ENCODE data around the gene DPT. TPM values are rescaled to one million over a fixed set of nuclear protein-coding genes. Genes with fewer than 3 reads are reported as not detected.

The DPT gene
- total and polyA plus RNA-seq, 2 of the 4 experiments (the other 2 are of a cell fraction): not detected

DNA sequence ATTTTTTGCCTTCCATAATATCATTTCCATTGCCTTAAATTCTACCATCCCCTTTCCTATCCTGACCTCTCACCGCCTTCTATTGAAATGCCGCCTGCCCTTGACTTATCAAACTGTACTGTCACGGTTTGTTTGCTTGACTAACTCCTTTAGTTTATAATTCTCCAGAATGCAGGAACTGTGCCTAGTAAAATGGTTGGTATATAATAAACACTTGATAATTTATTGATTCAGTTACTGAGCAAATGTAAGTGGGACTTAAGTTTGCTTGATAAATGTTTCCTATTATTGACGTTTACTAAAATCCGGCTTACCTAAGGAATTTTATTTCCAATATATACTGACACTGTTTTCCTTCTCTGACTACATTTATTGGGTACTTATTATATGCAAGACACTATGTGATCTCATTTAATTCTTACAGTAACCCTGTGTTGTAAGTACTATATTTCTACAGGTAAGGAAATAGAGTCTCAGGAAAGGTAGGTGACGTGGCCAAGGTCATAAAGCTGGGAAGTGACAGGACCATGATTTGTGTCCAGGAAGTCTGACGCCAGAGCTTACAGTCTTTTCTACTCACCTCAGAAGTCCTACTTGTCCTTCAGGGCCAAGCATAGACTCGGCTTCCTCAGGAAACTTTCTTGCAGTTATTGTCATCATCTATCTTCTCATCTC lies 35.7 kb downstream of the DPT start:
- Histone ChIP-seq H2BK120ac (ENCODE audit: low read depth, low read length) (no peak overlapping the region), H3K9me3 (ENCODE audit: control insufficient read depth, insufficient read depth, low read length) (no peaks in the 10 kb centered on the region), H2BK15ac (ENCODE audit: low read depth, low read length) (no peak overlapping the region), H4K8ac (ENCODE audit: low read depth in 2 of 2, low read length in 2 of 2) (no peak overlapping the region), H2AK9ac (replicated peaks; ENCODE audit: low read depth, low read length, poor library complexity) (no peak overlapping the region), H4K5ac (ENCODE audit: low read depth, low read length) (no peak overlapping the region), H2AFZ (replicated peaks; ENCODE audit: low read length, poor library complexity) (no peak overlapping the region), H3K36me3 (ENCODE audit: control insufficient read depth, insufficient read depth, low read length) (no peaks in the 10 kb centered on the region), H2BK20ac (ENCODE audit: low read depth, low read length) (no peak overlapping the region), H3K18ac (ENCODE audit: low read depth, low read length) (no peak overlapping the region), H3K9ac (ENCODE audit: low read depth, low read length) (no peak overlapping the region), H3K4me3 (ENCODE audit: insufficient read depth, low read depth, low read length) (no peak overlapping the region), H3K4me1 (ENCODE audit: control insufficient read depth, insufficient read depth, low read length) (no peaks in the 10 kb centered on the region), H3K79me1 (ENCODE audit: low read depth in 1 of 2, low read length in 2 of 2) (no peaks in the 10 kb centered on the region), H2BK5ac (ENCODE audit: low read depth, low read length, poor library complexity, severe bottlenecking) (no peak overlapping the region), H3K56ac (ENCODE audit: extremely low read depth, insufficient read depth, low read length) (no peak overlapping the region), H2AK5ac (ENCODE audit: low read depth, low read length) (no peak overlapping the region), H3K27me3 (ENCODE audit: control insufficient read depth, insufficient read depth, low read length) (no peaks in the 10 kb centered on the region), H3K4ac (ENCODE audit: low read depth, low read length) (no peak overlapping the region), H3K9me1 (ENCODE audit: insufficient read depth, low read length) (no peaks in the 10 kb centered on the region), H4K20me1 (ENCODE audit: insufficient read depth, low read length) (no peaks in the 10 kb centered on the region), H4K91ac (ENCODE audit: insufficient read depth, low read depth, low read length) (no peak overlapping the region), H3K4me2 (ENCODE audit: low read depth, low read length) (no peak overlapping the region), H3K27ac (ENCODE audit: insufficient read depth, low read length) (no peak overlapping the region), H3K14ac (replicated peaks; ENCODE audit: low read depth, low read length) (no peak overlapping the region), H3K23ac (ENCODE audit: low read depth, low read length) (no peak overlapping the region)
- POLR2A ChIA-PET (ENCODE audit: unreplicated experiment): no interaction called here
- intact Hi-C loops (cut with micrococcal nuclease) (no loop called here), dilution Hi-C loops (cut with HindIII; ENCODE audit: low sequenced_read_pairs, unreplicated experiment) (no loop called here), in situ Hi-C loops (cut with MboI; ENCODE audit: low sequenced_read_pairs) (no loop called here)
- no peak for TF ChIP-seq BHLHE40 (IDR thresholded peaks at IDR 0.05; ENCODE audit: low read depth, low read length)
- TF ChIP-seq USF2 (IDR thresholded peaks at IDR 0.05; ENCODE audit: low read depth, low read length): no peak
- TF ChIP-seq MXI1 (IDR thresholded peaks at IDR 0.05; ENCODE audit: borderline replicate concordance, low read depth, low read length): no peak
- TF ChIP-seq NFE2L2 (IDR thresholded peaks at IDR 0.05; ENCODE audit: low read depth, low read length): no peak
- ATAC-seq (ENCODE audit: low read depth) (no peak), DNase-seq (no peak)
- CTCF ChIA-PET: no interaction called here
- BruUV-seq (replicated peaks): no TSS peak
- WGBS, 2 experiments (ENCODE audit: extremely low coverage in 2 of 2, insufficient read length in 1 of 2): 80% methylated on average over 1 of the region's 8 CpGs; no CpG with 5 or more reads in 1 of the 2 experiments
